ENCODE results near the gene MROH9.

GRCh38 chr1:171084091-171084490 is 148.8 kb downstream of the MROH9 start:
- no peak for TF ChIP-seq CTCF (IDR thresholded peaks at IDR 0.05; ENCODE audit: poor library complexity)
- no peak for TF ChIP-seq EZH2 (IDR thresholded peaks at IDR 0.05; ENCODE audit: borderline replicate concordance)
